ENCODE data around the gene HLA-B.

HLA-B gene

DNA sequence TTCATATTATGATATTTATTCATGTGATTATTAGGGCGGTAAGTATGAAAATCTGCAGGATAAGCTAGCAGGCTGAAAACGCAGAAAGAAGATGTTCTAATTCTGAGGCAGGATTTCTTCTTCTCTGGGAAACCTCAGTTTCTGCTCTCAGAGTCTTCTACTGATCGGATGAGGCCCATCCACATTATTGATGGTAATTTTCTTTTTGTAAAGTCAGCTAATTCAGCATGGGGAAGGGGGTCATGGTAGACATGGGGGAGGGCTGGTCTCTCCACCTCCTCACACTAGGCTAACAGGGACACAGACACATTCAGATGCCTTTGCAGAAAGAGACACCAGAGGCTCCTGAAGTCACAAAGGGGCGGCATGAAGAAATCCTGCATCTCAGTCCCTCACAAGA lies 24.7 kb upstream of the HLA-B start:
- DNase-seq: no peak

DNA sequence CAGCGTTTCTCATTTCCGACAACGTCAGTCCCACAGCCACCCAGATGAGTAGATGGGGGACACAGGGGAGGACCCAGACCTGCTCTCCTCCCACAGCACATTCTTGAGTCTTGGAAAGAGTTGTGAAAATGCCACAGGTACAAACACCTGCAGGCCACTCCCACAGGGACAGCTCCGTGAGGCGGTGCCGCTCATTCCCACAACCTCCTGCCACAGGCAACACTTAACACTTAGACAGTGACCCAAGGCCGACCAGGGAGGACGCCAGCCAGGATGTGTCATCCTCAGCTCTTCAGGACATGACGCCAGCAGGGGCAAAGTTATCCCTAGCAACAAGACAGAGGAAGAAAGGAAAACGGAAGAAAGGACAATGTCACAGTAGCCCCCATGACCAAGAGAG lies 22.9 kb upstream of the HLA-B start:
- no peak for DNase-seq

DNA sequence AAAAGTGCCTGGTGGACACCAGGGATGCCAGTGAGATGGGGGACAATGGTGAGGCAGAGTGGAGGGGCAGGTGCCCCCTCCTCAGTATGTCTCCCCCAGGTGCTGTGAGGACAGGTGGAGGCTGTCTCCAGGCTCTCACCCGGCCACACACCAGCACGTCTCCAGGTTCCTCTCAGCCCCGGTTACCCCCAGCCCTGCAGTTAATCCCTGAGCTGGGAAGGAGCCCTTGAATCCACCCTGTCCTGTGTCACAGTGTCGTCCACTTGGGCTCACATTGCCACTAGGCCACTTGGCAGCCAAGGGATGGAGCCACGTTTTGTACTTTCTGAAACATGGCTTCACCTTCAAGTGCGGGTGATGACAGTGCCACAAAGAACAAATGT lies 21.7 kb upstream of the HLA-B start:
- DNase-seq: no peak

DNA sequence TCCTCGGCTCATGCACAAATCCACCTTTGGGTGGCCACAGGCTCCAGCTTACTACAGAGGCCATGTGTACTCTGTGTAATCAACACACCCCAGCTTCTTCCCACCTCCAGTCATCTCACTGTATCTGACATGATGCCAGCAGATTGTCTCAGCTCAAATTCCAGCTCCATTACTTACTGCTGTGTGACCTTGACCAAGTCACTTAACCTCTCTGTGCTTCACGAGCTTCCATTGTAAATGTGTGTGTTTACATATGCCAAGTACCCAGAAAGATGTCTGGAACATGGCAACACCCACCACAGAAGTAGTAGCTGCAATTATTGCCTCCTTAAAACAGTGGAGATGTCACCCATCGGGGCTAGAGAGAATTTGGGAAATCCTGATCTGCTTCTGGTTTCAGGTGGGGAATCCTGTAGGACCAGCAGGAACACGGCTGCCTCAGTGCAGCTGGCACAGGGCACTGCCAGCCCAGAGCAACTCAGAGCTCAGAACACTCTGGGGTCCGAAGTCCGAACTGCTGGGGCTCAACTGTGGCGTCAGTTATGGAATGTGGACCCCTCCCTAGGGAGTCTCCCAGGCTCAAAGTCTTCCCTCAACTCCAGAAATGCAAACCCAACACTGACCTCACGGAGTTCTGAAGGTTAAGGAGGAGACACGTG lies 21.2 kb upstream of the HLA-B start:
- DNase-seq: no peak

DNA sequence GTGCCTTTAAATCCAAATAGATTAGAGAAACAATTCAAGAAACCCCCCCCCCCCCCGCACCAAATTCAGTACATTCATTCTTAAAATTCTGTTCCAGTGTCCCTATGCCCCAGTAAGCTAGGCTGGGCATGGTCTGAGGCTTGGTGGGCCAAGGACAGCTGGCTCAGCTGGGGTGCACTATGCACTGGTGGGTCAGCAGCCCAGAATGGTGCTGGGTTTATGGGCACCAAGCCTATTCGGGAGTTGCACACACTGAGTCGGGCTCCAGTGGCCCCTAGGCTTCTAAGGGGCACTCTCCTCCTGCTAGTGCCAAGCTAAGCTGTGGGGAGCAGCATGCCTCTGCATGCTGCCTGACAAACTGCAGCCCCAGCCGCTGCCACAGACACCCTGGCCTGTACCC lies 20.1 kb upstream of the HLA-B start:
- no peak for DNase-seq

DNA sequence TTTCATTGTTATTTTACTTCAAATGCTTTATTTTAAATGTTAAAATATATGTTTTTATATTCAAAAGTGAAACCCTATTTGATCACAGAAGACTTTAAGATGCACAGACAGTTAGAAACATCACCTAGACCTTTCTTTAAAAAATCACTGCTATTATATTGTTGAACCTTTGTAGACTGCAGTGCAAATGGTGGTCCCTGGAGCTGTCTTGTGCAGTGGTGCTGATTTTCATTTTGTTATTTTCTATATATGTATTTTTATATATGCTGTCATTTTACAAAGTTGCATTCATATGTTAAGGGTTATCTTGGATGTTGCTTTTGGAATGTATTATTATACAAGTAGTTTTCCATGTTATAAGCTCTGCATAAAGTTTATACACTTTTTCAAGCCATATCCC lies 18.7 kb upstream of the HLA-B start:
- no peak for DNase-seq

DNA sequence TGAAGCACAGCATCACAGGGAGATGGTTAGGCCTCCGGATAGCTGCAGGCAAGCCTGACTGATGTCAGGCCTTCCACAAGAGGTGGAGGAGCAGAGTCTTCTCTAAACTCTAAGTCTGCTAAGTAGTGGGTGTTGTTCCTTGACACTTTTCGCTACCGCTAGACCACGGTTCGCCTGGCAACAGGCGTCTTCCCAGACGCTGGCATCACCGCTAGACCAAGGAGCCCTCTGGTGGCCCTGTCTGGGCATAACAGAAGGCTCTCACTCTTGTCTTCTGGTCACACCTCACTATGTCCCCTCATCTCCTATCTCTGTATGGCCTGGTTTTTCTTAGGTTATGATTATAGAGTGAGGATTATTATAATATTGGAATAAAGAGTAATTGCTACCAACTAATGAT lies 17.1 kb upstream of the HLA-B start:
- peak; percentile 37 for DNase-seq

DNA sequence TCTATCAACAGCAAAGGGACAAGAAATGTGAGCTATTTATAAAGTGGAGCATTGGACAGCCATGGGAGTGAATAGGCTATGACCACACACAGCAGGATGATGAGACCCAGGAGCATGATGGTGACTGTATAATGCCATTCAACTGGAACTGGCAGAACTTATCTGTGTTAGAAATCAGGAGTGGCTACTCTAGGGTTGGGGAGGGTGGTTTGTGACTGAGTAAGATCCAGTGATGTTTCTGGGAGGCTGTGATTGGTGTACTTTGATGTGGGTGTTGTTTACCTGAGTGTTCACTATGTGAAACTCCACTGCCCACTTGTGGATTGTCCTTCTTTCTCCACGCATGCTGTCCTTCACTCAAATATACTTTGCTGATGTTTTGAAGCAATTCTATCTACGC lies 11.5 kb upstream of the HLA-B start:
- no peak for DNase-seq

DNA sequence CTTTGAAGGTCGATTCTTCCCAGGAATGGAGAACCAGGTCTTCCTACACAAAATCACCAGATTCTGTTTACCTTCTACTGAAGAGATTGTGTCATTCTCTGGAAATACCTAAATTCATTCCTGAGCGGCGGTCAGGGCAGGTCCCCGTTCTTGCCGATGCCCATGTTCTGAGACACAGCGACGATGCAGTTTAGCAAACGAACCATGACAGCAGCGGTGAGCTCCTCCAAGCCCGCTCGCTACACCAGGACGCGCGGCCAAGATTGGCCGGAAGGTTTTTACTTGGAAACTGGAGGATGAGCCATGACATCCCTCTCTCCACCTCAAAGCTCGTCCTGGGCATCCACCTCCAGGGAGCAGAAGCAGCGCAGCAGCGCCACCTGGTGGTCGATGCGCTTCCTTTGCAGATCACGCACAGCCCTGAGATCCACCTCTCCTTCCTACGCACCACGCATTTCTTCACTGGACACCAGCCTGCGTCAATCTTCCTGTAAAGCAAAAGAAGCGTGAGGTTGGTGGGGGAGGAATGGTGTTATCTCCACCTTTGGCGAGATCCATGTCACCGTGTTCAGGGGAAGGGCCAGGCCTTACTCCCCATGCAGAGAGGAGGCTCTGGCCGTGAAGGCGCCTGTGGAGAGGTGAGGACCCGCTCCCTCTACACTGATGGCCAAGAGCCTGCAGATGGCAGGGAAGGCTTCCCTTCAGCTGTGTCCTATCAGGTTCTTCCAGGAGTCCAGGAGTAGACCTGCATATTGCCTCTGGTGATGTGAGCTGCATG lies 9.9 kb upstream of the HLA-B start:
- peak; percentile 86 for DNase-seq

DNA sequence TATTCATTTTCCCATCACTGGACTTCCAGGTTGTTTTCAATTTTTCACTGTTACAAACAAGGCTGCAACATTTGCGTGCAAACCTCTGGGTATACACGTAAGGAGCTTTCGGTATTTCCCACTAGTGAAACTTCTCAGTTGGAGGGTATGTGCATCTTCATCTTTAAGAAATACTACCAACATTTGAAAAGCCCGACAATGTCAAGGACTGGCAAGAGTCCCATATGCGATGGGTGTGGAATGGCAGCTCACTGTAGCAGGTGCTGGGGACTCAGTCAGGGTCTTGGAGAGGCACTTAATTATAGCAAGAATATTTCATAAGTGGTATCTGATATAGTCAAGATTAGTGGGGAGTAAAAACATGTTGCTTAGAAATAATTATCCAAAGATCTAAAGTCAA lies 8.9 kb upstream of the HLA-B start:
- no peak for DNase-seq

DNA sequence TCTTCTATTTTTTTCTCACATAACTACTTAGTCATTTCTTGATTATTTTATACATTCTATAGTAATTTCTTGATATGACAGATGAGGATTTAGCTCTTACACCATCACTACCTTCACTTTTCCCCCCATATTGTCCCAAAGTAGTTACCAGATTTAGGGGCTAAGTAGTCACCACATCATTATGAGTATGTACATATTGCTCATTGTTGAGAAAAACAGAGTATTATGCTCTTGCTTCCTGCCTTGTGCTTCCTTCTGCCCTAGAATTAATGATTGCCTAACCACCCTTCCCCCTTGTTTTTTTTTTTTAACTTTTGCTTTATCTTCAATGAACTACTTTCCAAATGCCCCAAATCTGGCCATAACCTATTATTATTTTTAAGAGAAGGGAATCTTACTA lies 6.8 kb upstream of the HLA-B start:
- DNase-seq: no peak

DNA sequence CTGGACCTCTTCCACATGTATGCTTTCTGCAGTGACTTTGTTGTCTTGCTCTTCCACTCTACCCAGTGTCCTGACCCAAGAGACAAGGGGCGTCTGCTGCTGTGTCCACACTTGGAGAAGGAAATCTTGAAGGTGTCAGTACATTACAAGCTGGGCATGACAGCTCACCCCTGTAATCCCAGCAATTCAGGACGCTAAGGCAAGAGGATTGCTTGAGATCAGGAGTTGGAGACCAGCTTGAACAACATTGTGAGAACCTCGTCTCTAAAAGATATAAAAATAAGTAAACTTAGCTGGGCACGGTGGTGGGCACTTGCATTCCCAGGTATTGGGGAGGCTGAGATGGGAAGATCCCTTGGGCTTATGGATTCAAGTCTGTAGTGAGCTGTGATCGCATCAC lies 5.8 kb upstream of the HLA-B start:
- DNase-seq: no peak

DNA sequence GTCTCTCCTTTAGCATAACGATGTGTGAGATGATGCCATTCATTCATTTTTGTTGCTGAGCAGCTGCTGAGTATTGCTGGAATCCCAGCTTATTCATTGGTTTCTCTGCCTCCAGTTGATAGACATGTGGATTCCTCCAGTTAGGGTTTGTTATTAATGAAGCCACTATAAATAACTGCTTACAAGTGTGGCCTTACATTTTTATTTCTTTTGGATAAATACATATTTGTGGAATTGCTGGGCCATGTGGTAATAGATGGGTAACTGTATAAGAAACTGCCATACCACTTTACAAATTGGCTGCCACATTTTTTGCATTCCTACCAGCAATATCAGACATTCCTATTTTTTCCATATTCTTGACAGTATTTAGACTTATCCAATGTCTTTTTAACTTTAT lies 2.6 kb upstream of the HLA-B start:
- DNase-seq: no peak

DNA sequence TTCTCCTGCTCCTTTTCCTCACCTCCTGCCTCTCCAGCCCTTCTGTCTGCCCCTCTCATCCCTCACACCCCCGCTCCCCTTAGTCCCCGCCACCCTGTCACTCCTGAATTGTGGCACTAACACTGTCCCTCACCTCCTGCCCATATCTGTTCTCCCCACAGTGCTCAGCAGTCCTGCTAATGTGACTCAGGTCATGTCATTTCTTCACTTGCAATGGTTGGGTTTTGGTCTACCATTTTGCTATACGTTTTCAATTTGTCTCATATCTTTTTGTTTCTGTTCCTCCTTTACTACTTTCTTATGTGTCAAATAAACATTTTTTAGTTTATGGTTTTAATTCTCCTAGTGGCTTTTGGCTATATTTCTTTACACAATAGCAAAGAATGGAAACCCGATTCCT lies 1.3 kb upstream of the HLA-B start:
- no peak for DNase-seq

DNA sequence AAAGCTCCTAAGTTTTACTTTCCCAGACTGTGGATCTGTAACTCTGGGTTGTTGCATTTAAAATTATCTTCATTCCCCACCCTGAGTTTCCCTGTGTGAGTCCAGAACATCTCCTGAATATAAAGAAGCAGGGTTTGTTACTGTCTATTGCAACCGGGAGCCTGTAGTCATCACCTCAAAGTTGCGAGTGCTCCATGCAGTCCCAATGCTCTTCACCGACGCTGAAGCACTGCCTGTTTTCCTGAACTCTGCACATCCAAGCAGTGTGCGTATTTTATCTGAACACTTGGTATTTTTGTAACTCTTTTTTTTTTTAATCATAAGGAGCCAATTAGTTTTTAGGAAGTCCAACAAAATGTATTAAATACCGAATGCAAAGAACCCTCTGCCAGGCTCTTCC lies 907 bp upstream of the HLA-B start:
- DNase-seq: no peak

DNA sequence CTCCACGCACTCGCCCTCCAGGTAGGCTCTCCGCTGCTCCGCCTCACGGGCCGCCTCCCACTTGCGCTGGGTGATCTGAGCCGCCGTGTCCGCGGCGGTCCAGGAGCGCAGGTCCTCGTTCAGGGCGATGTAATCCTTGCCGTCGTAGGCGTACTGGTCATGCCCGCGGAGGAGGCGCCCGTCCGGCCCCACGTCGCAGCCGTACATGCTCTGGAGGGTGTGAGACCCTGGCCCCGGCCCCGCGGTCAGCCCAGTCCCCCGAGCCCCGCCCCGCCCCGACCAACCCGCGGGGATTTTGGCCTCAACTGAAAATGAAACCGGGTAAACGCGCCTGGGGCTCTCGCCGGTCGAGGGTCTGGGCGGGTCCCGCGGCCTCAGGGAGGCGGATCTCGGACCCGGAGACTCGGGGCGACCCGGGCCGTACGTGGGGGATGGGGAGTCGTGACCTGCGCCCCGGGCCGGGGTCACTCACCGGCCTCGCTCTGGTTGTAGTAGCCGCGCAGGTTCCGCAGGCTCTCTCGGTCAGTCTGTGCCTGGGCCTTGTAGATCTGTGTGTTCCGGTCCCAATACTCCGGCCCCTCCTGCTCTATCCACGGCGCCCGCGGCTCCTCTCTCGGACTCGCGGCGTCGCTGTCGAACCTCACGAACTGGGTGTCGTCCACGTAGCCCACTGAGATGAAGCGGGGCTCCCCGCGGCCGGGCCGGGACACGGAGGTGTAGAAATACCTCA lies 598 bp downstream of the HLA-B start:
- DNase-seq: peak; percentile 44

DNA sequence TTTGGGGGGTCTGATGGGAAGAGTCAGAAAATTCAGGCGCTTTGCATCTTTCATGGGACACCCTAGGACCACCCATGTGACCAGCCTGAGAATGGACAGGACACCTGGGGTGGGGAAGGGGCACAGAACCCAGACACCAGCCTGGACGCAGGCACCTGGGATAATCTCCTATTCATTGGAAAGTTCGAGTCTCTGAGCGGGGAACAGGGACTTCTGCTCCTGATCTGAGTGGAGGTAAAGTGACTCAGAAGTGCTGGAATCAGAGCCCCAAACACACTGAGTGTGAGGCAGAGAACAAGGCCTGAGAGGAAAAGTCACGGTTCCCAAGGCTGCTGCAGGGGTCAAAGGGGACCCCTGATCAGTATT lies 1.4 kb downstream of the HLA-B start:
- DNase-seq: peak; percentile 10

DNA sequence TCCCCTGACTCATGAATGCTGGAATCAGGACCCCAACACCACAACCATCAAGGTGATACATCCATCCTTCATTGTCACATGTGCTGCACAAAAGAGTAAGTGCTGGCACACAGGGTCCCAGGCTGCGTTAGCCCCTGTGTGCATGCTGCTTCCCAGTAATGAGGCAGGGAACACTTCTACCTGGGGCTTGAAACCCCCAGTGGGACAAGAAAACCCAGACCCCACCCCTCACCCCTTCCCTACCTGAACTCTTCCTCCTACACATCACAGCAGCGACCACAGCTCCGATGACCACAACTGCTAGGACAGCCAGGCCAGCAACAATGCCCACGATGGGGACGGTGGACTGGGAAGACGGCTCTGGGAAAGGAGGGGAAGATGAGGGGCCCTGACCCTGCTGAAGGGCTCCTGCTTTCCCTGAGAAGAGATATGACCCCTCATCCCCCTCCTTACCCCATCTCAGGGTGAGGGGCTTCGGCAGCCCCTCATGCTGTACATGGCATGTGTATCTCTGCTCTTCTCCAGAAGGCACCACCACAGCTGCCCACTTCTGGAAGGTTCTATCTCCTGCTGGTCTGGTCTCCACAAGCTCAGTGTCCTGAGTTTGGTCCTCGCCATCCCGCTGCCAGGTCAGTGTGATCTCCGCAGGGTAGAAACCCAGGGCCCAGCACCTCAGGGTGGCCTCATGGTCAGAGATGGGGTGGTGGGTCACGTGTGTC lies 2.0 kb downstream of the HLA-B start:
- peak; percentile 9 for DNase-seq

DNA sequence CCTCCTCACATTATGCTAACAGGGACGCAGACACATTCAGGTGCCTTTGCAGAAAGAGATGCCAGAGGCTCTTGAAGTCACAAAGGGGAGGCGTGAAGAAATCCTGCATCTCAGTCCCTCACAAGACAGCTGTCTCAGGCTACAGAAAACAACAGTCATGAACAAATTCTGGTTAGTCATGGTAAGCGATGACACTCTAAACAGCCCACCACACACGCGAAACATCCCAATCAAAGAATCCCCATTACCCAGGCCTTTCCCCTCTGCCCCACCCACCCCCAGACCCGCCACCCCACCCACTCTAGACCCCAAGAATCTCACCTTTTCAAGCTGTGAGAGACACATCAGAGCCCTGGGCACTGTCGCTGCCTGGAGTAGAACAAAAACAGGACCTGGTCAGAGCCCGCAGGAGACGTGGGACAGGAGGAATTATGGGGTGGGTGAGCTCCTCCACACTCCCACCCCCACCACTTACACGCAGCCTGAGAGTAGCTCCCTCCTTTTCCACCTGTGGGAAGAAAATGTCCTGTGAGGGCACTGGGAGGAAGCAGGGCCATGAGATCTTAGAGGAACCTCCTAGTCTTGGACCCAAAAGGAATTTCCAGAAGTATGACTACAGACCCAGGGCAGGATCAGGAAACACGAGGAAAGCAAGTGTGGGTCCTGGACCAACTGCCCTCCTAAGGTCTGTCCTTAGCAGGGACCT lies 2.7 kb downstream of the HLA-B start:
- DNase-seq: peak; percentile 7

DNA sequence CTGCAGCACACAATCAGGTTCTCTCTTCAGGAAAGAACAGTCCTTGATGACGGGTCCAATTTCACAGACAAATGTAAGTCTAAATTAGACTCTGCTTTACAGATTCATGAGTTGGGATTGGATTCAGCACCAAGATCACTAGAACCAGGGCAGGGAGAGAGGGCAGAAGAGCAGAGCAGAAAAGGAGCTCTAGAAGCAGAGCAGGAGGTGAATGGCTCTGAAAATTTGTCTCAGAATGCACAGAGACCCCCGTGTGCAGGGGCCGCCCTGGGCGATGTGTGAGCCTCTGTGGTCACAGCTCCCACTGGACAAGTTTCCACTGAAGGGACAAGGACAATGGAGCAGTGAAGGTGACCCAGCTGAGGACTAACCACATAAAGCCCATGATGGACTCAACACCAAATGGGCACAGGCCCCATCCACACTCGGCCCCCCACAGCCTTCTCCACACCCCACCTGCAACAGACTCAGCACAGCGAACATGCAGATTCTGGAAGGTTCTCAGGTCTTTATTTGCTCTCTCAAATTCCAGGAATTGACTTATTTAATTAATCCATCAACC lies 3.5 kb downstream of the HLA-B start:
- peak; percentile 7 for DNase-seq

DNA sequence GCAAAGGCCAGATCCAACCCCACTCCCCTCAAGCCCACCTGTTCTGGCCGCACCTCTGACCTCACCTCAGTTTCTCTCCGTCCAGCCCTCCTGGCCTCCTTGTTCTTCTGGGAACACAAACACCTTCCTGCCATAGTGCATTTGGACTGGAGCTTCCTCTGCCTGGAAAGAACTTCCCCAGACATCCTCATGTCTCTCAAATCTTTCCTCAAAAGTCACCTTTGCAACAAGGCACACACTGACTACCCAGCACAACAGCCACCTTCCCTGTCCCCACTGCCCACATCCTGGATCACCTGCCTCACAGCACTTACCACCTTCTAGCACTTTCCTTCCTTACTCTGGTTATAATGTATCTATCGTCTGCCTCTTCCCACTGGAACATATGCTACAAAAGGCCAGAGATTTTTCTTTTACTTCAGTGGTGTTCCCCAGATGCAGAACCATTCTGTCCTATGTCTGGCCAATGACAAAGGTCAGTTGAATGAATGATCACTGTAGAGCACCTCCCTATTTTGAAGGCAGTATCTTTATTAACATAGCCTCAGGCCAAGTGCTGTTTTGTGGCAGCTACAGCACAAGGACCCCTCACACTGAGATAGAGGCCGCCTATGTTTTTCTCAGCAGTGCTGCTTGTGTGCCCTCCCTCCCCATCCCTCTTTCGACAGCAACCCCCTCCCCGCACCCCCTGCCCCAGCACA lies 4.1 kb downstream of the HLA-B start:
- DNase-seq: peak; percentile 45

DNA sequence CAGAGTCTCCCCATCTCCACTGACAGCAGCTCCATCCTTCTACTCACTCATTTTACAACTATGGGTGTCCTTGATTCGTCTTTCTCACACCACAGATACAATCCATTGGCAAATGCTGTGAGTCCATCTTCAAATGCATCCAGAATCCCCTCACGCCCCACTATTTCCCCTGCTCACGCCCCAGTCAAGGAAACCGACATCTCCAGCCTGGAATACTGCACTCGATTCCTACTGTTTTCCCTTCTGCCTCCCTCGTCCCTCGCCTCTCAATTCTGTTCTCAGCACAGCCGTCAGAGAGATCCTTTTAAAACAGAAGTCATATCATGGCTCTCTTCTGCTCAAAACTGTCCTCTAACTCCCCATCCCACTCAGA lies 4.7 kb downstream of the HLA-B start:
- peak; percentile 35 for DNase-seq

Measured in CD4-positive, alpha-beta T cell treated with Interferon gamma for 1 hour (primary cell).